ENCODE results near the gene EDC3. TPM values are rescaled to one million over a fixed set of nuclear protein-coding genes. Genes with fewer than 3 reads are reported as not detected.

Gene EDC3
- polyA plus RNA-seq, 1 of the 3 experiments (the other 2 are of a cell fraction): 34.9 TPM

DNA sequence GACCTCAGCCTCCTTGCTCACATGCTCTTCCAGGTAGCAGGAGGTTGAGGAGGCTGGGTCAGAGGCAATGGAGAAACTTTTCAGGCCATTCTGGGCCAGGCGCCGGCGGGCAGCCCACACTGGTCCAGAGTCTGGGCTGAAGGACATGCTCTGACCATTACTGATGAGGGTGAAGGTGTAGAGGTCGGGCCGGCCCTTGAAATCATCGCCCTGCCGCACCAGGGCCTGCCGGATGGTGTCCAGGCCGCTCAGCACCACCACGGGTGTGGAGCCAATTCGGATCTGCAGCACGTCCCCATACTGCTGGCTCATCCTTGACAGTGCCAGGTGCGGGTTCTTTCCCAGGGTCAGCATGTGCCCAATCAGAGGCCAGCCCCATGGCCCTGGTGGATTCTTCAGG lies 26.8 kb upstream of the EDC3 start:
- WGBS (ENCODE audit: low lambda C conversion rate): no CpG with 5 or more reads among the region's 13 CpGs
- no peaks in the 10 kb centered on the region for H3F3A ChIP-seq (replicated peaks; ENCODE audit: insufficient read depth)
- H3K27me3 ChIP-seq (ENCODE audit: insufficient read depth): peaks cover 13% of the 10 kb centered on the region; the same call in 1 of the 2 replicates
- H3K79me2 ChIP-seq (ENCODE audit: insufficient read depth): no peaks in the 10 kb centered on the region
- H3K36me3 ChIP-seq (replicated peaks in 1 of 2; ENCODE audit: control insufficient read depth in 1 of 2, insufficient read depth in 2 of 2, low read length in 1 of 2): no peaks in the 10 kb centered on the region
- no peak overlapping the region for H3K4me2 ChIP-seq
- POLR2A ChIA-PET: no interaction called here
- no peak overlapping the region for H3K9ac ChIP-seq
- TF ChIP-seq GABPA (IDR thresholded peaks at IDR 0.05; ENCODE audit: low read depth) (no peak), EZH2phosphoT487 (IDR thresholded peaks at IDR 0.05; ENCODE audit: borderline replicate concordance, low read depth) (no peak), RAD21 (IDR thresholded peaks at IDR 0.05; ENCODE audit: low read length) (no peak), NFIC (IDR thresholded peaks at IDR 0.05; ENCODE audit: borderline replicate concordance) (no peak), REST (IDR thresholded peaks at IDR 0.05; ENCODE audit: low read depth, low read length) (no peak), TCF12 (IDR thresholded peaks at IDR 0.05) (no peak), USF1 (IDR thresholded peaks at IDR 0.05; ENCODE audit: borderline replicate concordance, low read depth) (no peak), RCOR1 (IDR thresholded peaks at IDR 0.05; ENCODE audit: low read length) (no peak), TEAD4 (IDR thresholded peaks at IDR 0.05; ENCODE audit: borderline replicate concordance, insufficient read depth) (no peak), TAF1 (IDR thresholded peaks at IDR 0.05; ENCODE audit: borderline replicate concordance, low read depth, low read length) (no peak)
- TF ChIP-seq, protein P1, sequence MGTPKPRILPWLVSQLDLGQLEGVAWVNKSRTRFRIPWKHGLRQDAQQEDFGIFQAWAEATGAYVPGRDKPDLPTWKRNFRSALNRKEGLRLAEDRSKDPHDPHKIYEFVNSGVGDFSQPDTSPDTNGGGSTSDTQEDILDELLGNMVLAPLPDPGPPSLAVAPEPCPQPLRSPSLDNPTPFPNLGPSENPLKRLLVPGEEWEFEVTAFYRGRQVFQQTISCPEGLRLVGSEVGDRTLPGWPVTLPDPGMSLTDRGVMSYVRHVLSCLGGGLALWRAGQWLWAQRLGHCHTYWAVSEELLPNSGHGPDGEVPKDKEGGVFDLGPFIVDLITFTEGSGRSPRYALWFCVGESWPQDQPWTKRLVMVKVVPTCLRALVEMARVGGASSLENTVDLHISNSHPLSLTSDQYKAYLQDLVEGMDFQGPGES (IDR thresholded peaks at IDR 0.05; ENCODE audit: low read depth, low read length): no peak
- TF ChIP-seq, protein P2, sequence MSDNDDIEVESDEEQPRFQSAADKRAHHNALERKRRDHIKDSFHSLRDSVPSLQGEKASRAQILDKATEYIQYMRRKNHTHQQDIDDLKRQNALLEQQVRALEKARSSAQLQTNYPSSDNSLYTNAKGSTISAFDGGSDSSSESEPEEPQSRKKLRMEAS (IDR thresholded peaks at IDR 0.05; ENCODE audit: low read depth): no peak
- TF ChIP-seq, protein P3, sequence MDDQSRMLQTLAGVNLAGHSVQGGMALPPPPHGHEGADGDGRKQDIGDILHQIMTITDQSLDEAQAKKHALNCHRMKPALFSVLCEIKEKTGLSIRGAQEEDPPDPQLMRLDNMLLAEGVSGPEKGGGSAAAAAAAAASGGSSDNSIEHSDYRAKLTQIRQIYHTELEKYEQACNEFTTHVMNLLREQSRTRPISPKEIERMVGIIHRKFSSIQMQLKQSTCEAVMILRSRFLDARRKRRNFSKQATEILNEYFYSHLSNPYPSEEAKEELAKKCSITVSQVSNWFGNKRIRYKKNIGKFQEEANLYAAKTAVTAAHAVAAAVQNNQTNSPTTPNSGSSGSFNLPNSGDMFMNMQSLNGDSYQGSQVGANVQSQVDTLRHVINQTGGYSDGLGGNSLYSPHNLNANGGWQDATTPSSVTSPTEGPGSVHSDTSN (IDR thresholded peaks at IDR 0.05): no peak
- no peak overlapping the region for H3K4me3 ChIP-seq (ENCODE audit: low read depth in 2 of 2, low read length in 1 of 2)
- no peak for DNase-seq
- peaks cover 0 to 7% of the 10 kb centered on the region in 2 experiments; a peak in 1 of 4 replicates for H3K4me1 ChIP-seq (ENCODE audit: control insufficient read depth in 1 of 2, insufficient read depth in 2 of 2, low read depth in 1 of 2, low read length in 1 of 2)
- H3K9me3 ChIP-seq: no peaks in the 10 kb centered on the region
- no peak overlapping the region for H2AFZ ChIP-seq (ENCODE audit: low read depth)
- H3K27ac ChIP-seq (ENCODE audit: low read depth in 2 of 2, low read length in 1 of 2): no peak overlapping the region
- H3K9me2 ChIP-seq: no peaks in the 10 kb centered on the region
- CTCF ChIA-PET: no interaction called here
- H4K20me1 ChIP-seq (ENCODE audit: insufficient read depth): no peaks in the 10 kb centered on the region
